ENCODE measurements around the gene NRIP1.
"Not testable (repeated sequence)": the region's sequence is repeated elsewhere in the genome, so short reads cannot be mapped to it uniquely, and the experiment has no call there.

Gene NRIP1

GRCh38 chr21:14961502-14961901 lies 103.3 kb downstream of the NRIP1 start:
- H3K4me3 Mint-ChIP-seq, result no peak overlapping the region
- H3K27me3 Mint-ChIP-seq, result no peaks in the 10 kb centered on the region
- H3K36me3 Mint-ChIP-seq, result peaks cover 8% of the 10 kb centered on the region
- H3K27ac Mint-ChIP-seq, result no peak overlapping the region
- H3K9me3 Mint-ChIP-seq, result no peaks in the 10 kb centered on the region
- peaks cover 9% of the 10 kb centered on the region for H3K4me1 Mint-ChIP-seq

- Mint-ChIP-seq H3K27me3 (no peaks in the 10 kb centered on the region), H3K4me1 (no peaks in the 10 kb centered on the region), H3K27ac (no peak overlapping the region), H3K36me3 (no peaks in the 10 kb centered on the region), H3K9me3 (no peaks in the 10 kb centered on the region), H3K4me3 (no peak overlapping the region)
Measured at GRCh38 chr21:14959343-14959742, 105.5 kb downstream of the NRIP1 start.

DNA sequence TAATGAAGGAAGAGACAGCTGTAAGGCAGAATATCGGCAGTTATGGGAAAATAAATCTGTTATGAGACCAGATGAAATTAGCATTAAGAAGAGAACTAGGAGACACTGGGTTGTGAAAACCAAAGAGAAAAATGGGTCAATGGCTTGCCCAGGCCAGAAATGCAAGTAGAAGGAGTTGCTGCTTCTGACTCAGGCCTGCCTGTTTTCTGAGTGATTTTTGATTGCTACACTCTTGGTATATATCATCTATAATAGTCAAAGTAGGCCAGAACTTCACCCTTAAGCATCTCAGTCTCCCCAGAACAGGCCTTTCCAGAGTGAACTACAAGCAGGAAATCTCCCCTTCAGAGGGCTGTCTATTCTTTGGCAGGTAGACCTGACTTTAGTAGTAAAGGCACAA lies 107.0 kb downstream of the NRIP1 start:
- Mint-ChIP-seq H3K4me3 (no peak overlapping the region), H3K9me3 (no peaks in the 10 kb centered on the region), H3K4me1 (no peaks in the 10 kb centered on the region), H3K27me3 (no peaks in the 10 kb centered on the region), H3K27ac (no peak overlapping the region), H3K36me3 (no peaks in the 10 kb centered on the region)

DNA sequence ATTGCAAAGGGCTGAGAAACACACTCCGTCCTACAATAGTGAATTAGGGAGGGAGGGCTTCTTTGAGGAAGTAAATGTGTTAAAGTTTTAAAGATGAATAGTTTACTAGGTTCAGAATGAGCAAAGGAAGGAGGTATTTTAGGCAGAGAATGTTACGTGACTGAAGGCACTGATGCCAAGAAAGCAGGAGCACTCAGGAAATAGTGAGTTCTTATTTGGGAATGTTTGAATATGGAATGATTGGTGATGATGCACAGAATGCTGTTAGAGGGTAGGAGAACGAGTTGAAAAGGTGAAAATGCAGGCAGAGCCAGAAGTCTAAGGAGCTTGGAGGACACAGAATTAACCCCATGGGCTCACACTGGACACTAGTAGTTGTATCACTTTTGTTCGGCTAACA lies 108.0 kb downstream of the NRIP1 start:
- H3K9me3 Mint-ChIP-seq, result no peaks in the 10 kb centered on the region
- no peaks in the 10 kb centered on the region for H3K36me3 Mint-ChIP-seq
- no peak overlapping the region for H3K27ac Mint-ChIP-seq
- H3K4me1 Mint-ChIP-seq, result no peaks in the 10 kb centered on the region
- no peaks in the 10 kb centered on the region for H3K27me3 Mint-ChIP-seq
- H3K4me3 Mint-ChIP-seq, result no peak overlapping the region

DNA sequence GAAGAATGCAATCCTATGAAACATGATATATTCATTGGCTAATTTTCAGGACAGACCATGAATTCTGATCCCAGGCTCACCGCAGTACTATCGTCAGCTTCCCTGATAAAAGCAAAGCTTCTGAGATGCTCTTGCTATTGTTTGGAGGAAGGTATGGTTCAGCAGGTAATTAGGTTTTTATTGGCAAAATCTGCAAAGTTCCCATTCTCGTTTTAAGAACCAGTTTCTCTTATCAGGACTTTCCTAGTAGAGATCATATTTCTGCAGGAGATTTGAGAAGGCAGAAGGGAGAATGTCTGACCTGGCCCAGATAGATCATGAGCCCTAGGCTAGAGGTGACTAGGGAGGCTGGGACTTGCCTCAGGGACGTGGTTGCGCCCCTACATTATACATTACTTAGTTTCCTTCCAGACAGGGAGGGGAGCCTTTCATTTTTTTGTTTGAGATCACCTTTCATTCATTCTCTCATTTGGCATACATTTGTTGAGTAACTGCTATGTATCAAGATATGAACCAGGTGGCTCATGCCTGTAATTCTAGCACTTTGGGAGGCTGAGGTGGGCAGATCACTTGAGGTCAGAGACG lies 108.8 kb downstream of the NRIP1 start:
- no peaks in the 10 kb centered on the region for H3K27me3 Mint-ChIP-seq
- H3K4me1 Mint-ChIP-seq, result no peaks in the 10 kb centered on the region
- no peaks in the 10 kb centered on the region for H3K9me3 Mint-ChIP-seq
- H3K4me3 Mint-ChIP-seq, result no peak overlapping the region
- no peak overlapping the region for H3K27ac Mint-ChIP-seq
- H3K36me3 Mint-ChIP-seq, result no peaks in the 10 kb centered on the region

DNA sequence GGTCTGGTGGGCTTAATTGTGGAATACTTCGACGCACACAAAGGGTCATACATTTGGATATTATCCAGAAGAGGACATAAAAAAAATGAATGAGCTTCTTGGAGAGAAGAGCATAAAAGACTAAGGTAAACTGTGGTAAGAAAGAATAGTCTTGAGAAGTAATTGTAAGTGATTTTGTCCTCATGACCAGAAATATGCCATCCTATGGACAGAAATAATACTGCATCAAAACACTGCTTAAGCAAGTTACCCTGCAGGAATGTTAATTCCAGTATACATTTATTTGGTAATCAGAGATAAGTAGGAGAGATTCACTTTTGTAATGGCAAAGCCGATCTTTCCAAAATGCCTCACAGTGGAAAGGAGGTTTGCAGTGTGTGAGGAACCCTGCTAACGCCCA lies 111.9 kb downstream of the NRIP1 start:
- H3K9me3 Mint-ChIP-seq, result no peaks in the 10 kb centered on the region
- H3K36me3 Mint-ChIP-seq, result peaks cover 3% of the 10 kb centered on the region
- no peak overlapping the region for H3K27ac Mint-ChIP-seq
- H3K4me1 Mint-ChIP-seq, result no peaks in the 10 kb centered on the region
- H3K27me3 Mint-ChIP-seq, result no peaks in the 10 kb centered on the region
- no peak overlapping the region for H3K4me3 Mint-ChIP-seq

DNA sequence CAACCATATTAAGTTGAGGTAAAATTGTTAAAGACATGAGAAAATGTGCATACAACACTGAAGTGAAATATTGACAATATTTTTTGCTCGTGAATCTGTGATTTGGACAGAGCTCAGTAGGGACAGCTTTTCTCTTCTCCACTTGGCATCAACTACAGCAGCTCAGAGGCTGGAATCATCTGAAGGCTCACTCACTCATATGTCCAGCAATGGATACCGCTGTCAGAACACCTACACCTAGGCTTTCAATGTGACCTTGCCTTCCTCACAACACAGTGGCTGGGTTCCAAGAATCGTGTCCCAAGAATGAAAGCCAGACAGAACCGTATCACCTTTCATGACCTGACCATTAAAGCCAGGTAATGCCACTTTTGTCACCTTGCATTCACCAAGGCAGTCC lies 115.2 kb downstream of the NRIP1 start:
- Mint-ChIP-seq H3K4me1 (no peaks in the 10 kb centered on the region), H3K4me3 (no peak overlapping the region), H3K27me3 (no peaks in the 10 kb centered on the region)

DNA sequence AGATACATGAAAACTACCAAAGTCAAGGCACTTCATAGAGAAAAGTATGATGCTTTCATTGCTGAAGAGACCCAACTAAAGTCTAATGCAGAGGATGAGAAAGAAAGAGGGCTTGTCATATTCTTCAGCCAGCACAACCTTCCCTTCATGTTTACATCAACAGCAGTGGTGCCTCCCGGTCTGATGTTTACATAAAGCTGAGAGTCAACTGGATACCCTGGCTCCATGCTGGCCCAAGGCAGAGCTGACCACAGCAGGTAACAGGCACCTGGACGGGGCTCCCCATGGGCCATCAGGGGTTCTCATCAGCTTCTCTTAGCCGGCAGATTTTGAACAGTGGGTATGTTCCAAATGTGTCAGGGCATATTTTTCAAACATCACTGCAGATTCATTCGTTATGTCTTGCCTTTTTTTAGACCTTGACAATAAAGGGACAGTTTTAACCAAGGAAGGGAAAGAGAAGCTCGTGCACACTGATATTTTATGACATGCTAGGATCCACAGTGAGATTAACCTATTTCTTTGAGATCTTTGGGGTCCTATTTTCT lies 117.1 kb downstream of the NRIP1 start:
- Mint-ChIP-seq H3K27me3 (no peaks in the 10 kb centered on the region), H3K4me3 (no peak overlapping the region), H3K27ac (no peak overlapping the region), H3K4me1 (no peaks in the 10 kb centered on the region), H3K9me3 (no peaks in the 10 kb centered on the region), H3K36me3 (peaks cover 3% of the 10 kb centered on the region)

More for the DNA sequence above, 115.2 kb downstream of the NRIP1 start:
- Mint-ChIP-seq H3K9me3 (no peaks in the 10 kb centered on the region), H3K36me3 (peaks cover 3% of the 10 kb centered on the region), H3K27ac (no peak overlapping the region)

DNA sequence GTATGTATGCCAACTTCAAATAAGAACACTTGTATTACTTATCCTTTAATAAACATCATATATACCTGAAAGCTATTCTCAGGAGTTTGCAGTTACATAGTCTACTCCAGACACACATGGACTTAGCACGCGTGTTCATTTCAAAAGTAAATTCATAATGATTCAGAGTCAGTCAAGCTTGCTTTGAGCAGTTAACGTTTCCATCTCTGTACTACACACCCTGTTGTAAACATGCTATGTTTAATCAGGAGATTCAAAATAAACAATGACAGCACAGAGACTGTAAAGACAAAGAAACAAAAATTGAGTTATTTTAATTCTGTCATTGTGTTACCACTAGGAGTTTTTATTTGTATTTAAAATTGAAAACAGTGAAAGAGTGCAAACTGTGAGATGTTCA lies 119.6 kb downstream of the NRIP1 start:
- Mint-ChIP-seq H3K4me3 (no peak overlapping the region), H3K27ac (no peak overlapping the region), H3K27me3 (no peaks in the 10 kb centered on the region), H3K36me3 (peaks cover 3% of the 10 kb centered on the region), H3K9me3 (peaks cover 4% of the 10 kb centered on the region), H3K4me1 (no peaks in the 10 kb centered on the region)

DNA sequence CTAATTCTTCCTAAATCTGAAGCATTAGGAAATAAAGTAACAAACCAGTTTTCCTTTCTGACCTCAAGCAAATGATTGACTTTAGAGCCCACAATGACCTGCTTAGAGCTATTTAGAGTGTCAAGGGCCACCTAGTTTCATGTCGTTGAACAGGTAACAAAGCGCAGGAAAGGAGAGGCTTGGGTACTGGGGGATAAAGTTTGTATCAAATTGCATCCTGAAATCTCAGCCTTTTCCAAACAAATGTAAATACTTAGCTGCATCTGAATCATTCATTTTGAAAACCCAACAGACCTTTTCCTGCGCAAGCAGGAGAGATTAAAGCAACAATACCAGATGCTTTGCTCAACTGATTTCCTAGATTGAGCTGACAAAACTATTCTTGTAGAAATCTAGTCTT lies 121.2 kb downstream of the NRIP1 start:
- no peaks in the 10 kb centered on the region for H3K27me3 Mint-ChIP-seq
- no peaks in the 10 kb centered on the region for H3K36me3 Mint-ChIP-seq
- no peak overlapping the region for H3K27ac Mint-ChIP-seq
- H3K4me1 Mint-ChIP-seq, result no peaks in the 10 kb centered on the region
- H3K9me3 Mint-ChIP-seq, result peaks cover 5% of the 10 kb centered on the region
- no peak overlapping the region for H3K4me3 Mint-ChIP-seq

DNA sequence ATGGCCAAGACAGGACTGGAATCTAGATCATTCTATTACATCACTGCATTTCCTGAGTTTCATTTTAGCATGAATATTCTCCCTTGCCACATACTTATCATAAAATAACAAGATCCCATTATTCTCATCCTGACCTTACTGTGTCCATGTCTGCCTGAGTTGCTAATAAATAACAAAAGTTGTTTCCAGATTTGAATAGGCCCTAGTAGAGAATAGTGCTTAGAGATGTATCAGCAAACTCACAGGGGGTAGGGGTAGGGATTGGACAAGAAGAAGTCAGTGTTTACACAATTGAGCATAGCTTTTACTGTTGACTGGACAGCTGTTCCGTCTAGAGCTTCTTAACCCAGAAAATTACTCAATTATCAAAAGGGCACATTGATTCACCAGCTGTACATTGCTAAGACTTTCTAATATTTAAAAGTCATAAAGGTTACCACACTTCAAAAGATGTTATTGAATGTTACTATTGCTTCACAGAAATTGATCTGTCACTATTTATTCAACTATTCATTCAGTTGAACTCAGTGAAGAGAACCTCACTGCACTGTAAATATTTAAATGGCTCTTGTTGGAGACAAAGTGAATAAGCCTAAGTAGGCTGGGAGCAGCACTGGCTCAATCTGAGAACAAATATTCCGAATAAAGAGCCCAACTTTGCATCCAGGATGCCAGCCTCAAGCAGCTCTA lies 121.9 kb downstream of the NRIP1 start:
- Mint-ChIP-seq H3K4me1 (no peaks in the 10 kb centered on the region), H3K36me3 (no peaks in the 10 kb centered on the region)

GRCh38 chr21:14927324-14927723 lies 137.5 kb downstream of the NRIP1 start:
- H3K36me3 Mint-ChIP-seq, H3K27me3 Mint-ChIP-seq, H3K27ac Mint-ChIP-seq, H3K4me1 Mint-ChIP-seq, H3K4me3 Mint-ChIP-seq, H3K9me3 Mint-ChIP-seq: not testable (repeated sequence)

More for the DNA sequence above, 121.9 kb downstream of the NRIP1 start:
- Mint-ChIP-seq H3K27me3 (no peaks in the 10 kb centered on the region), H3K4me3 (no peak overlapping the region), H3K9me3 (peaks cover 11% of the 10 kb centered on the region), H3K27ac (no peak overlapping the region)

DNA sequence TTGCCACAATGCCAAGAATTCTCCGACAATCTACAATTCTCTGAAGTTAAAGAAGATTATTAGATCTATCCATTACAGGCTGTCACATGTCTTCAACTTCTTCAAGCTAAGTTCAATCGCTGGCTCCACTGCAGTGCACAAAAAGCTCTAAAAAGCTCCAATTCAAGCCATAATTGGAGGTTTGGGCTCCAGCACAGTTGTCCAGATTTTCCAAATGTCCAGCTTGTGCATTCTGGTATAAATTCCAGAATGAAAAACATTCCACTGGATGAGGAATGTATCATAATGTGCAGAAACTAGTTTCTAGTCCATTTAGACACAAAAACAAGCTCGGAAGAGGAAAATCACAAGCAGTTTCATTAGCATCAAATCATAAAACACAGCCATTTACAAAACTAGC lies 138.6 kb downstream of the NRIP1 start:
- Mint-ChIP-seq H3K36me3 (peaks cover 5% of the 10 kb centered on the region), H3K4me1 (no peaks in the 10 kb centered on the region), H3K27ac (no peak overlapping the region), H3K9me3 (no peaks in the 10 kb centered on the region), H3K27me3 (peaks cover 4% of the 10 kb centered on the region), H3K4me3 (no peak overlapping the region)

GRCh38 chr21:14923468-14923867 lies 141.3 kb downstream of the NRIP1 start:
- Mint-ChIP-seq H3K9me3 (no peaks in the 10 kb centered on the region), H3K27me3 (peaks cover 4% of the 10 kb centered on the region), H3K4me1 (no peaks in the 10 kb centered on the region), H3K27ac (no peak overlapping the region), H3K4me3 (no peak overlapping the region), H3K36me3 (peaks cover 5% of the 10 kb centered on the region)

DNA sequence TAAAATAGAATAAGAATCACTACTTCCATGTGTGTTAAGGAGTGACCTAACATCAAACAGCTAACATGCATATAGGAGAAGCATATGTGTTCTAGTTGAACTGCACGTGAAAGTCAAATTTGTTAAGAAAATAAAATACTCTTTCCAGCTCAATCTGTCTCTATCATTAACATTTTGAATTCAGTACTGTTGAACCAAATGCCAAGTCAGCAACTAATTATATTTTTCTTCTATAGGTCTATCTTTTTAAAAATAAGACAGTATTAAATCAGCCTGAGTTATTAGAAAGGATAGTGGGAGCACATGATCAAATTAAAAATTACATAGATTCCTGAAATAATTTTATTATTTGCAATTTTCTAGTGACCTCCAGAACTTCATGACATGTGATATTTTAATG lies 141.8 kb downstream of the NRIP1 start:
- Mint-ChIP-seq H3K36me3 (peaks cover 5% of the 10 kb centered on the region), H3K27ac (no peak overlapping the region), H3K27me3 (peaks cover 4% of the 10 kb centered on the region), H3K4me1 (no peaks in the 10 kb centered on the region), H3K4me3 (no peak overlapping the region), H3K9me3 (no peaks in the 10 kb centered on the region)

- Mint-ChIP-seq H3K27me3 (peaks cover 4% of the 10 kb centered on the region), H3K4me3 (no peak overlapping the region), H3K36me3 (peaks cover 2% of the 10 kb centered on the region), H3K4me1 (no peaks in the 10 kb centered on the region), H3K9me3 (no peaks in the 10 kb centered on the region), H3K27ac (no peak overlapping the region)
Measured at GRCh38 chr21:14918527-14918926, 146.3 kb downstream of the NRIP1 start.

DNA sequence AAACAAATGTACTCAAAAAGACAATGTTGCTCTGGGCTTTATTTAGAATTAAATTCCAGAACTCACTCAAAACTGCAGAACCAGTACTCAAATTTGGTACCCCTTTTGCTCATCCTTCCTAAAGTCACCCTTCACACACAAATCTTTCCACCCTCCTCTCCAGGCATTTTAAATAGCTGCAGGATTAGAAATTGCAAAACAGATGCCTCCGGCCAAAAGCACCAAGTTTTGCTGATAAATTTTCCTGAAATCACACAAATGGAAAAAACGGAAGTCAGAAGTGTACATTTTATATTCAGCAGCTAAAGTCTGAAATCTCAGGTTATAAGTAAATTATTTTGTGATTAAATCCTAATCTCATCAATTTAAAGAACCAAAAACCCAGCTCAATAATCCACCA lies 147.0 kb downstream of the NRIP1 start:
- Mint-ChIP-seq H3K9me3 (no peaks in the 10 kb centered on the region), H3K4me3 (no peak overlapping the region), H3K4me1 (no peaks in the 10 kb centered on the region), H3K27ac (no peak overlapping the region), H3K27me3 (peaks cover 1% of the 10 kb centered on the region), H3K36me3 (peaks cover 2% of the 10 kb centered on the region)
